Measurements from ENCODE around the gene SEMA5B.

SEMA5B gene

DNA sequence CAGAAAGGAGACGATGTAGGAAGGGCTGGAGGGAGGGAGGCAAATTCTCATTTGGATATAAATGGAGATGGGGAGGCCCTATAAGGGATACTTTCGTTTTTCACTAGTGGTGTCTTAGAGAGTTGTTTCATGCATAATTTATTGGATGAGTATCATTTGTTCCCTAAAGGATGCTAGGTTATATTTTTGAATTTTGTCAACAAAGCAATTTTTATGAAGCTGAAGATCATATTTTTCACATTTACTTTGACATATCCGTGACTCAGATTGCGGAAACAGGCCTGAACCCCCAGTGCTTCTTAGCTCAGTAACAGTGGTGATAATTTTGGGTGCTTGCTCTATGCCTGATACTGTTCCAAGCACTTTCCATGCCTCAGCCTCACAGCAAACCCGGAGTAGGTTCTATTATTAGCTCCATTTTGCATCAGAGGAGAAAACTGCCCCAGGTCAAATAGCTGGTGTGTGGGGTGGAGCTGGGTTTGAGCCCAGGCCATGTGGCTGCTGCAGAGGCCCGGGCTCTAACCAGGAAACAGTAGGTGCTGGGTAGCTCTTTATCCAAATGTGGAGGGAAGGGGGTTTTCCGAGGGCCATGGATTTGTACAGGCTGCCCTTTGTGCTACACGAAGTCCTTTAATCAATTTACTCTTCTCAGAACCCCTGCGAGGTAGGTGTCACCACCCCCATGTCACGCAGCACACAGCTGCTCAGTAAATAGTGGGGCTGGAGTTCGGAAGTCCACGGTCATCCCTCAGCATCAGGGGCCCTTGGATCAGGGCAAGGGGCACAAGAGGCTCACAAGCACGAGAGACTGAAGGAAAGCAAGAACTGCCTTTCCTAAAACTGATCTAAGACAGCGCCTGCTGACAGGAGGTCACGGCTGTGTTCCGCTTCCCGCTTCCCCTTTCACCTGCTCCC is 133.6 kb downstream of the SEMA5B start:
- DNase-seq (ENCODE audit: low read depth in 2 of 2) = no peak

- no peak for DNase-seq (ENCODE audit: low read depth in 2 of 2)
These were observed 134.3 kb downstream of the SEMA5B start for GRCh38 chr3:122893282-122893681.

GRCh38 chr3:122892118-122892960 is 135.2 kb downstream of the SEMA5B start:
- DNase-seq (ENCODE audit: low read depth in 2 of 2) = no peak

- DNase-seq (ENCODE audit: low read depth in 2 of 2) = no peak
These were observed 136.8 kb downstream of the SEMA5B start for GRCh38 chr3:122890720-122891220.

DNA sequence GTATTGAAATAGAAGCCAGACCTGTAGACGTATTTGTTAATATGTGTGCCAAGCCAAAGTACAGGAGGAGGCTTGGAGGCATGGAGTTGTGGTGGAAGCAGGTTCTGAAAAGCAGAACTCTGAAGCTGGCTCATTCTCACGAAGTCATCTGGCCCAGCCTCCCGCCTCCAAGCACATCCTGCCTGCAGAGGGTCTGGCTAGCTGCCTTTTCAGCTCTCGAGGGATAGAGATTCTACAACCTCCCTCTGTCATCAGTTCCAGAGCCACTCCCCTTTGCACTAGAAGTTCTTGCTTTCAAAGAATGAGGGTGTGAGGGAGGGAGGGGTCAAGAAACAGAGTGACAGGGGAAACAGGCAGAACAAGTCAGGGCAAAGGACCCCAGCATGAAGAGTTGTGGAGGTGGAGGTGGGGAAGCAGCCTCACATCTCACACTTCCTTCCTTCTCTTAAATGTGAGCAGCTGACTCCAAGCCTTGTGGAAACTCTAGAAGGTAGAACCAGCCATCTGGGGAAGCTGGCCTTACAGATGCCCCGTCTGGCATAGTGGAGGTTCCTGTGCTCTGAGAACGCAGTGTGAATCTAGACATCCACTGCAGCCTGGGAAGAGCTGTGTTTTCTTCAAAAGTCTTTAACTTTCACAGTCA is 137.4 kb downstream of the SEMA5B start:
- DNase-seq (ENCODE audit: low read depth in 2 of 2) = no peak

- DNase-seq (ENCODE audit: low read depth in 2 of 2) = no peak
These were observed 140.6 kb downstream of the SEMA5B start for GRCh38 chr3:122886946-122887345.

- no peak for DNase-seq (ENCODE audit: low read depth in 2 of 2)
These were observed 141.3 kb downstream of the SEMA5B start for GRCh38 chr3:122886251-122886650.

- no peak for DNase-seq (ENCODE audit: low read depth in 2 of 2)
These were observed 145.1 kb downstream of the SEMA5B start for GRCh38 chr3:122882361-122882947.

- DNase-seq (ENCODE audit: low read depth in 2 of 2) = no peak
These were observed 146.9 kb downstream of the SEMA5B start for GRCh38 chr3:122880624-122881023.

DNA sequence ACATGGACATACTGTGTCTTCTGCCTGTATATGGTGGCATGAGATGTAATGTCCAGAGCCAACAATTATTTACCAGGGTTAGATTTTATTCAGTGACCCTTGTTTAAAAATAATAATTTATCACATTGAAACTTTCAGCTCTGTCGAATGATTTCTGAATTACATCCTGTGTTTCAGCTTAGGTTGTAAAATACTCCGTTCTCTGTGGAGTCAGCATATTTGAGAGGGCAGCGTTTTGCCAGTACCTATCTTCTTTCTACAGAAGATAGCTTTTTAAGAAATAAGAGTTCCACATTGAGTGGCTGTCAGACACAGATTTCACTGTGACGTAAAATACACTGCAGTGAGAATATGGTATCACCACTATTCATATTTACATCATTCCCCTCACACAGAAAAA is 147.4 kb downstream of the SEMA5B start:
- no peak for DNase-seq (ENCODE audit: low read depth in 2 of 2)

- DNase-seq (ENCODE audit: low read depth in 2 of 2) = no peak
These were observed 151.9 kb downstream of the SEMA5B start for GRCh38 chr3:122875547-122876127.

DNA sequence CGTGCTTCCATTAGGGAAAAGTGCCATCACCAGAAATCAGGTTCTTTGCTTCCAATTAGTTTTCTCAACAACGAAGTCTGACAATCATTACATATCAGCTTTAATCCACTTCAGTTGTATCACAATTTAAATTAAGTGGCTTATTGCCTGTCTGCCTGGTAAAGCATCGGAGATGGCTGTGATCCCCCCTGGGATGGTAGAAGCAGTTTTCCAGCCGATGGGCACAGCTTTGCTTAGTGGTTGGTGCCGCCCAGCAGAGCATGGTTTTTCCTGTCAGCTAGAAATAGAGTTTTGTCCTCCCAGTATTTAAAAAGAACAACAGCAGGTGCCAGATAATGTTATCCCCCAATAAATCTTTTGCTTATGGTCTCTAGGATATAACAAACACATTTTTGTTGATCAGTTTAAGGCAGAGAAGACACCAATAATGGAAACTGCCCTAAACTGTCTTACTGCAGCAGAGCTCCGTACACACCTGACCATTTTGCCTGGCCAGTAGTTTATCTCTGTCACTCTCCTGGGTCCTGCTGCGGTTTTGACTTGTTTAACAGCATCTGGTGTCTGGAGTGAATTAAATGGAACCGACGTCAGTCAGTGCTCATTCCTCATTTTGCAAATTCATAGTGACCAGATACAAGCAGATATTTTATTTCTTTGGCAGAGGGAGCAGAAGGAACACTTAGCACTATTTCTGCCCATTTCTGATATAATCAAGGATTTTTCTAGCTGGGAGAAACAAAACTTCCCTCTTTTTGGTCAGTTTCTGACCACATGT is 153.6 kb downstream of the SEMA5B start:
- no peak for DNase-seq (ENCODE audit: low read depth in 2 of 2)

DNA sequence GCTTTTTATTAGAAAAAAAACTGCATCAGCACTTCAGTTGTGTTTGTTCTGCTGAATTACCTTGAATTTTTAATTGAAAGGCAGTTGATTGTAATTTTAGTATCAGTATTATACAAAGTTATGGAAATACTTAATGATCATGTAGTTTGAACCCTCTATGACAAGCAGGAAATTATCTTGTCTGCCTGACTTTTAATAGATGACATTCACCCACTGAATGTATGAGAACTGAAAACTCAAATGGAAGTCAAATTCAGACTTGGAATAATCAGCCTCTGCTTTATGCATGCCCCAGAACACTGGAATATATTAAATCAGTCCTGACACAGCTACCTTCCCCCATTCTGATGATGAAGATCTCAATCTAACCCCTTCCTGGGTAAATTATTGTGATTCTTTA is 159.2 kb downstream of the SEMA5B start:
- no peak for DNase-seq (ENCODE audit: low read depth in 2 of 2)

GRCh38 chr3:122864498-122864897 is 163.1 kb downstream of the SEMA5B start:
- DNase-seq (ENCODE audit: low read depth in 2 of 2) = no peak

GRCh38 chr3:122862381-122862780 is 165.2 kb downstream of the SEMA5B start:
- DNase-seq (ENCODE audit: low read depth in 2 of 2) = no peak
